ENCODE results near the gene TNIK.
A peak's percentile ranks its signal among the peaks of the same experiment; 100 is the strongest.

Gene TNIK

DNA sequence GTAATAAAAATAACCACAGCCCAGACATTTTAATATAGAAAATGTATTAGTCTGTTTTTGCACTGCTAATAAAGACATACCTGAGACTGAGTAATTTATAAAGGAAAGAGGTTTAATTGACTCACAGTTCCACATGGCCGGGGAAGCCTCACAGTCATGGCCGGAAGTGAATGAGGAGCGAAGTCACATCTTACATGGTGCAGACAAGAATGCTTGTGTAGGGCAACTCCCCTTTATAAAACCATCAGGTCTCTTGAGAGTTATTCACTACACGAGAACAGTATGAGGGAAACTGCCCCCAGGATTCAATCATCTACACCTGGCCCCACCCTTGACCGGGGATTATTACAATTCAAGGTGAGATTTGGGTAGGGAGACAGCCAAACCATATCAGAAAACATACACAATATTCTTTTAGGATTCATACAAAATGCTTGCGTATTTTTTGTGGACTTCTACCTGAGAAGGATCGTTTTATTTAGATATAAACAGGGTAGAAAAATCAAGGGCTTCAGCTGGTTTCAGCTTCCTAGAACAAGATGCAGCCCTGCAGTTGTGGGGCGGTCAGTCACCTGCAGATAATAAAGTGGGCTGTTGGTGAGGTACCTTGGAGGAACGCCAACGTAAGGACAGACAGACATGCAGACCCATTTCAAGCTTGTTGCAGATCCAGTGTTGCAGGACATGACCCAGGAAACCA is 101.9 kb downstream of the TNIK start:
- DNase-seq (ENCODE audit: low read depth) = no peak

DNA sequence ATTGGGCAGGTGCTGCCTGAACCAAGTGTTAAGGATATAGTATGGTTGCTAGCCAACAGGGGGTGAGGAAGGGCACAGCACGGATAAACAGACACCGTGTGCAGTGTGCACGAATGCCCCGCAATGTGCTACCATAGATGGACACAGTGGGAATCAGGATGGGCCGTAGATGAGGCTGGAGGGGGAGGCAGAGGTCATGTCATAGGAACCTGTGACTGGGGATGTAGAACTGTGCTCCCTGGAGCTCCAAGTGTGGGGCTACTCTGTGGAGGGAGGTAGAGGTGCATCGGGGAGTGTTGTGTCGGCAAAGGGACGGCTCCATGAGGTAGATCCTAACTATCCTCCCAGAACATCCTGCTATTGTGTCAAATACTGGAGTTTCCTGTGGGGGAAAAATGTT is 102.5 kb downstream of the TNIK start:
- DNase-seq (ENCODE audit: low read depth) = no peak

DNA sequence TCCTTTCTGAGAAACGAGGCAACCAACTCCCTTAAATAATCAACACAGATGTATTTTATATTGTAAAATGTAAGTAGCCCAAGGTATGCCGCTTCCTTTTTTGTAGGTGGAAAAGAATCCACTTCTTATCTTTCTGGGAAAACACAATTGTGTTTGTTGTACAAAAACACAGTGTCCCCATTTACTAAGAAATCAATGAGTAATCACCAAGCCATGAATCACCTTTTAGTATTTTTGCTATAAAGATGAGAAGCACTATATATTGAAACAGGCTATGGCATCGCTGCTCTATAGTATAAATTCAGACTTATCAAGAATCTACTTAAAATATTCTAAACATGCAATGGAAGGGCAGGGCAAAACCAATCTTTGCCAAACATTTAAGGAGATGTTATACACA is 104.0 kb downstream of the TNIK start:
- no peak for DNase-seq (ENCODE audit: low read depth)

DNA sequence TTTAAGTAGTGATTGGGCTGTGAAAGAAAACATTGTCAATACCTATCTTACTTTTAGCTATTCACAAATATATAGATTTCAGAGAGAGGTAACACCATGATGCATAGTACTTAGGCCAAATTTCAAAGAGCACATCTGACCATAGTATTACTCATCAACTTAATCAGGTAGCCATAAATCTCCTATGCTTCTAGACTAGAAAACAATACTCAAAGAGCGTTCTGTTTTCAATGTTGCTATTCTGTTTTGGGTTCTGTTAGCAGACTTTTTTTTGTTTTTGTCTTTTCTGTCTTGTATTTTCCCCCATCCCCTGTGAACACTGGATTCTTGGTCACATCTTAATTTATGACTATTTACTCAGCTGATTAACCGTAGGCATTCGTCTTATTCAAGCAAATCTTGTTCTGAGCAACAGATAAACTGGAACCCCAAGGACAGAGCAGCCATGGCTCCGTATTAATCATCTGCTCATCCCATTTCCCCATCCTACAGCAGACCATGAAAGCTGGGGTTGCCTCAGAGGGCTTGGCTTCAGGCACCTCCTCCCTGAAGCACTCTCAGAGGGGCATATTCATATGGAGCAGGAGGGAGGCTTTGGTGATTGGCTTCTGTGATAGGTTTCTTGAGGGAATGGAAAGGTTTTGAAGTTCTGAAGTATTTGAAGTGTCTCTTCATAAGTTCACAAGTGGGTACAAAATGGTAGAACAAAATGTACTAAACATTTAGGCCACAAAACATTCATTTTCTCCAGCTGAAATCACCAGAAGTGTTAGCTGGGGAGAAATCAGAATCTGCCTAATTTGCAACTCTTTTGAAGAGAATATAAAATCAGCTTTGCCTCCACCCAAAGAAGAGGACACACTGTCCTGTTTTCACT is 105.3 kb downstream of the TNIK start:
- no peak for DNase-seq (ENCODE audit: low read depth)

DNA sequence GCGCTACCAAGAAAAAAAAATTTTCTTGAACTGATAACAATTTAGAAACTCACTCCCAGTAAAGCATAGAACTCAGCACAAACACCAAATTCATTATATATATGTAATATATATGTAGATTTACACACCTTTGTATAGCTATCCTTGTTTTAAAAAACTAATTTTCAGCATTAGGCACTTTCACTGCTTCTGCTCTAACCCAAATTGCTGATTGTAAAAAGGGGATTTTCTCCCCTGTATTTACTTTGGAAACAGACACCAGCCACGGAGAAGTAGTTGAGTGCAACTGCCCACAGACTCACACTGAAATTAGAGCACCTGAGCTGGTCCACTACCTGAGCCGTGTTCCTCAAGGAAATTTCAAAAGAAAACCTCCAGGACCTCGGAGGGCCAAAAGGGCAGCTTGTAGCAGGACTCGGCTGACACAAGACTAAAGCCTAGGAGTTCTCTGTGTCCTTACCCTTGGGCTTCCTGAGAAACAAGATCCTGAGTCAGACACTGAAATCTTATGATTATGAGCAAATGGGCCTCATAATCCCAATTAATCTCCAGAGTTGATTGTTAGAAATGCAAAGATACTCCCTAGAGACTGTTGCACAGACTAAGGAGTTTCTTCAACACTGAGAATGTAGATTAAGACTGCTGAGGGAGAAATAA is 106.0 kb downstream of the TNIK start:
- no peak for DNase-seq (ENCODE audit: low read depth)

DNA sequence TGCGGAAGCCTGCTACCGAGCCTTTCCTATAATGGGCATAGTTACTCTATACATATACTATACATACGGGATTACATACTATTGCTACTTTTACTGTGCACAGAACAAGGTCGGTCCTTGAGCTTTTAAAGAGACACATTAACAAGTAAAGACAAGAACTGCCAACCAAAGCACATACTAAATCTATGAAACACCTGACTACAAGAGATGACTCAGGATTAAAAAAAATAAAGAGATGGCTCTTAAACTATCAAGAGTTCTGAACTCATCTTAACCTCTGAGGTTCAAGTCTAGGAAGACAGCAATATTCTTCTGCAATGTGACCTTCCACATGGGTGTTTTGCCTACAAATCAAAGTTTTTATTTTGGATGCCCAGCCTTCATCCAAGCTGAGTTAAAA is 106.8 kb downstream of the TNIK start:
- DNase-seq (ENCODE audit: low read depth) = no peak

DNA sequence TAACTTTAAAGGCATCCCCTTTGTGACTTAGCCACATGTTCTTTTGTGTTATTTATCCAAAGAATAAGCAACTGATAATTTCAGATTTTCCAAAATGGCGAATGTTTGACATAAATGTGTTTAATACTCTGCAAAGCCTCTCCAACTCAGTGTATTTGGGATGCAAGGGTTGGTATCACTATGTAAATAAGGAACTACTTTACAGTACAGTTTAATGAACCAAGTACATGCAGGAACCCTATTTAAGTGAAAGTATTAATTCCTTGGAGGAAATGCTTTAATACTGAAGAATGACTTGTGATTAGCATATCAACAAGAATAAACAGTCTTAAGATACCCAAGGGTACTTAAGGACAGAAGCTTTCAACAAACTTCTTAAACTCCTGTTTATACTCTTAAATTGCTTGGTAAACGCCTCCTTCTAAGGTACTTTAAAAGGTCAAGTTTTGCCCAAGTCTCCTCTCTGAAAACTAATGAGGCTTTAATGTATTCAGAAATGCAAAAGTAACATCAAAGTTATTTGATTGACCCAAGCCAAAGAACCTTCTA is 107.7 kb downstream of the TNIK start:
- DNase-seq (ENCODE audit: low read depth) = no peak

DNA sequence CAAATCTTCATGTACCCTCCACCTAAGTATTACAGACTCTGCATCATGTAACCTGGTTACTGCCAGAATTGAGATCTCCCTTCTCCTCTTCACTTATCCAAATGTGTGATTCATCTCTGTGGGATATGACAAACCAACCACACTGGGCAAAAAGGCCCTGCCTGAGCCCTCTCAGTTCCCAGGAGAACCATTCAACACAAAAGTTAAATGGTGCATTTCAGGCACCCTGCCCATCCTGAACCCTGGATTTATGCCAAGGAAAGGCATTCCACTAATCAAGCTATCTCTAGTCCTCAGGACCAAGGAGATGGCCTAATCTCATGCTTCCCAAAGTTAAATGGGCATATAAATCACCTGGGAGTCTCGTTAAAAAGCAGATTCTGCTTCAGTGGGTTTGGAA is 108.5 kb downstream of the TNIK start:
- DNase-seq (ENCODE audit: low read depth) = peak; percentile 94

DNA sequence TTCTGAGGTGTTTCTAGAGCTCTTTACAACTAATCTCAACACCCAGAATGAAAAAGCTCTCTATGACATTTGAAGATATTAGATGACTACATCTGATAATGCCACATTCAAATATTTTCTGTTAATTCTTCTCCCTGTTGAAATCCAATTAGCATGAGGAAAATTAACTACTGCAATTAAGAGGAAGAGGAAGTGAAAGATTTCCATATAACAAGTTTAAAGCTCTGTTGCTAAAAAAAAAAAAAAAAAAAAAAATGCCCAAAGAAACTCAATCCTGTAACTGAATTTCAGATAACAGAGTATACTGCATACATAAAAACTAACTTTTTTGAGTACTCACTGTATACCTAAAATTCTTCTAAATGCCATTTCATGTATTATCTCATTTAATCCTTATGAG is 109.8 kb downstream of the TNIK start:
- DNase-seq (ENCODE audit: low read depth) = no peak

DNA sequence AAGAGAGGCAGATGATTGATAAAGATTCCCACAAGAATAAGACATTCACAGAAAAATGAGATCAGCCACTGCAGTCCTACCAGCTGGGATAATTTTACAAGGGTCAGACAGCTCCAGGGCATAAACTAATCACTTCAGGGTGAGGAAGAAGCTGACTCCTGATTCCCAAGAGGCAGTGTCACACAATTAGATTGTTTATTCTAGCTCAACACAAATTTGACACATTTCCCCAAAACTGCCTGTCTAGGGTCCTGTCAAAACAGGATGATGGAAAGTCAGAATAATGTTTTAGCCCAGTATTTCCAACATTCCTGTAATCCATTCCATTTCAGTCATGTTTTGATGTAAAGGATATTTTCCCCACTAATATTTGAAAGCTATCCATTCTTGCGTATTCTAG is 110.8 kb downstream of the TNIK start:
- DNase-seq (ENCODE audit: low read depth) = no peak

DNA sequence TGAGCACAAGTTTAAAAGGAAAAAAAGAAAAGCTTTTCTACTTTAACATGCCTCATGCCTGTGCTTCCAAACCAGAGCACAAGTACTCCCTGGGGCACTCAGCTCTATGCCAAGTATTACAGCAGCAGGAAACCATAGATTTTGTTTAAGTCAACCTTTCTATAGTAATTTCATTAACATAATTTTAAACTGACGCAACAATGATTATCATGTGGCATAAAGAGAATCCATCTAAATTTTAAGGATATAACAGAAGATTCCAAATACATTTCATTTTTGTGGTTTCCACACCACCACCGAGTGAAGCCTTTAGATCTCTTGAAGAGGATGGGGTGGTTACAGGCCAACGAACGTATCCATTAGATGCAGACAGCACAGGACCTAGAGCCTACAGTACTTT is 112.1 kb downstream of the TNIK start:
- no peak for DNase-seq (ENCODE audit: low read depth)

DNA sequence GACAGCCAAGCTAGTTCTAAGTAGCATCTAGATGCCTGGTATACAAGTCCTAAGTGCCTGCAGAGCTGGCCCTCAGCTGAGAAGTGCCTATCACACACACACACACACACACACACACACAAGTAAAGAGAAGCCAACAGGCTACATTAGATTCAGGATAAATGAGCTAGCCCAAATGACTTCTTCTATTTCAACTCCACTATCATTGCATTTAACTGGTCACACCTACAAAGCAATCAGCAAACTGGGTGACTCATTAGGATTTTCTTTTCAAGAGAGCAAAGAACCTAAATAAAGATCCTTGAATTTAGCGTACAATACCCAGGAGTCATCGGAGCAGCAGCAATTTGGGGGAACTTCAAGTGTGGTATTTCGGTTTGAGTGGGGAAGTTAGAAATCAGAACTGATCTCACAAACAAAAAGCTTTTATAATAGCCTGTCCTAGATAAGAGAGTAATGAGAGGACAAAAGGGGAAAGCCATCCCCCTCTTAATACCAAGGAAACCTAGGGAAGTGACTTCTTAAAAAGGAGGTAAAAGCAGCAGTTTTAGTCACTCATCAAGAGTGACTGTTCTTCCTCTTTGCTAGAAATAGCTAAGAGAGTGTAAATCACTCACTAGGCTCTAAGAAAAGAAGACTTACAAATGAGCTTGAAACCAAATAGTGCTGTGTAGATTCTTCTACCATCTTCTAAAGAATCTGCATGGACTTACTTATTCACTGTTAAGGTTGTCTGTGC is 112.7 kb downstream of the TNIK start:
- no peak for DNase-seq (ENCODE audit: low read depth)

DNA sequence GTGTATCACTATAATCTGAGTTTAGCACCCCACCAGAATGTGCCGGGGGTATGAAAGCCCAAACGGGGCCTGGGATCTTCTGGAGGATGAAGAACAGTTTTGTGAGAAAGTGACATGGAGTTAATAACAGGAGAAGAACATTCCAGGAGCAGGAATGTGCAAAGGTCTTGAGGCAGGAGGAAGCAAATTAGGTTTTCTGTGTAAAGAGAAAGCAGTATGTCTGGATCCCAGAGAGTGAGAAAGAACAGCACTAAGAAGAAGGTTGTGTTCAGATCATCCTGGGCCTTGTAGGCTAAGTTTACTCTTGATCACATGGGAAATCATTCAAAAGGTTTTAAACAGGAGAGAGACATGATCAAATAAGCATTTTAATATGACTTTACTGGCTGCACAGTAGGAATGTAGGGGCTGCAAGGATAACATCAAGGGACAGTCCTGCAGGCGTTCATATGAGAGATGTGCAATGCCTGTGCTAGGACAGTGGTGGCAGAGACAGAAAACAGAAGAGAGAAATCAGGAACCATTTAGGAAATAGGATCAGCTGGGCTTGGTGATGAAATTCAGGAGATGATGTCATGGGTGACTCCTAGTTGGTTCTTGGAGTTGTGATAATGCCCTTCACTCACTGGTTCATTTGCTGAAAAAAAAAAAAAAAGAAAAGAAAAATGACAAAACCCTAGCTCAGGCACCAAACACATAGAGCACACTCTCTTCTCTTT is 113.5 kb downstream of the TNIK start:
- no peak for DNase-seq (ENCODE audit: low read depth)

DNA sequence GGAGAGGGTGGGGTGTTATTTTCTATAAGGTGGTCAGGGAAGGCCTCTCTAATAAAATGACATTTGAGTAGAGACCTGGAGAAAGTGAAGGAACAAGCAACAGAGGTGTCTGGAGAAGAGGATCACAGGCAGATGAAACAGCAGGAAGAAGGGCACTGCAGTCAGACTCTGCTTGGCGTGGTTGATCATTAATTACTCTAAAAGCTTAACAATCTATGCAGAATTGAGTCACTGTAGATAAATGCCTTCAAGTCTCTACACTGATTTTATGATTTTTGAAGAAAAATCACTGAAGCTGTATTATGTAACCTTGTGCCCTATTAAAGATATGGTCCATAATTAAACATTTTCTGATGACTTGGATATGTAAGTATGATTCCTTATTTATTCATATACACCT is 114.2 kb downstream of the TNIK start:
- no peak for DNase-seq (ENCODE audit: low read depth)

DNA sequence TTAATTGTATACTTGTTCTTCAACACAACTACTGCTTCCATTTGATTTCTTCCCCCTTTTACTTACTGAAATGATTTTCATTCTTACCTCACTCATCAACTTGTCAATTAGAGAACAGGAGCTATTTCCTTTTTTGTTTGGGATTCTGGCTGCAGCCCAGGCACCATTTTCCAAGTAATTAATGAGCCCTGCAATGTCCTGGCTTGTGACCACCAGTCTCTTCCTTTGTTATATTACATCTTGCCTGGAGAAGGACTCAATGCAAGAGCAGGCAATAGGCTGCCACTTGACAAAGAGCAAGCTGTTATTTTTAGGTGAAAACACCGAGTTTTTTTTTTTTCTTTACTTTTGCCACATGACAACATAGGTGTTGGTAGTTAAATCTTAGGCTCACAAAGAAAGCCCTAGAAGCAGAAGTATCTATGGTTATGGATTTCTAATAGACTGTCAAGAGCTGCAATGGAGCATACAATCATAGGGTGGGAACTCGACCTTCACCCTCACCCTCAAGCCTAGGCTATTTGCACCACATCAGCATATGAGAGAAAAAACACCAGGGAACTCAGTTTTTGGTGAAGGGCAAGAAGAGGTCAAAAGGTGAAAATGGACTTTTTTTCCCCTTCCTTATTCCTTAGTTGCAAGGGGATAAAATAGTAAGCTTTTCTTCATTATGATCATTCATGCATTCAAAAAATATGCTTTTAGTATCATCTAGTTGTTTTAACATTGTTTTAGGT is 114.9 kb downstream of the TNIK start:
- no peak for DNase-seq (ENCODE audit: low read depth)

DNA sequence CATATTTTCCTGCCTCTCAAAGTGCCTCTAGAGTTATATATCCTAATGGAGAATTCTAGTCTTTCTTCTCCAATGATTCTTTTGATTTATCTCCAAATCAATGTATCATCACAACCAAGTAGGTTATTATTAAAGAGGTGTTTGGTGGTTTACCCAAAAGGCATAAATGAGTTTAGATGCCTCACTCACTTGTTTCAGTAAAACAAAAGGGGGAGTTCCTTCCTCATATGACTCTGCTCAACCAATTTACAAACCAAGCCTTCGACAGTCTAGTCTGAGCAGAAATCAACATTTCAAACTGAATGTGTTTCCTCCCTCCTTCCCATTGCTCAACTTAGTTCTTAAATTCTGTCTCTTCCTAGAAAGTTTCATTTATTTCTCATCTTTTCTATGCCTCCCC is 116.5 kb downstream of the TNIK start:
- DNase-seq (ENCODE audit: low read depth) = no peak

DNA sequence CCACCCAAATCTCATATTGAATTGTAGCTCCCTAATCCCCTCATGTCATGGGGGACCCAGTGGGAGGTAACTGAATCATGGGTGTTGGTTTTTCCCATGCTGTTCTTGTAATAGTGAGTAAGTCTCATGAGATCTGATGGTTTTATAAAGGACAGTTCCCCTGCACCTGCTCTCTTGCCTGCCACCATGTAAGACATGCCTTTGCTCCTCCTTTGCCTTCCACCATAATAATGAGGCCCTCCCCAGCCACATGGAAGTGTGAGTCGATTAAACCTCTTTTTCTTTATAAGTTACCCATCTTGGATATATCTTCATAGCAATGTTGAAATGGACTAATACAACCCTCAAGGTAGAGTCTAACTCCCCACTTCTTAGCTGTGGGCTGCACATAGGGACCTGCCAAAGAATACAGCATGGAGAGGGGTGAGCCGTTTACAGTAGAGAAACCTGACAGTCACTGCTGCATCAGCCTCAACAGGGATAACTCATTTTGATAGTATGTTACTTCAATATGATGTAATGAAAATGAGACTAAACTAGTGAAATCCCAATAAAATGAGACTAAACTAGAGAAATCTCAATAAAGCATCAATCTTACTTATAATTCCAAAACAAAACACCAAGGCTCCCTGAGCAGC is 117.3 kb downstream of the TNIK start:
- no peak for DNase-seq (ENCODE audit: low read depth)

DNA sequence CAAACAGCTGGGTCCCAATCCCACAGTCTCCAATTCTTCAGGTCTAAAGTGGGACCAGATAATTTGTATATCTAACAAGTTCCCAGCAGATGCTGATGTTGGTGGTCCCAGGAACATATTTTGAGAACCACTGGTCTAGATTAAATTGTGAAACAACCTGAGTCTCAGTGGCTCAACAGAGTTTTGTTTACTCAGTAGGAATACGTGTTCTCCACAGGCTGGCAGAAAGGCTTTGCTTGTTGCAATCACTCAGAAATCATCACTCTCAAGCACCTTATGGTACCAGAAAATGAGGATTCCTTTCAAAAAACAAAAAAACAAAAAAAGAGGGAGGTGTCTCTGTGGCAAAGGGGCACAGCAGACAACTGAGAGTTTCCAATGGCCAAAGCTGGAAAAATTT is 118.0 kb downstream of the TNIK start:
- no peak for DNase-seq (ENCODE audit: low read depth)

DNA sequence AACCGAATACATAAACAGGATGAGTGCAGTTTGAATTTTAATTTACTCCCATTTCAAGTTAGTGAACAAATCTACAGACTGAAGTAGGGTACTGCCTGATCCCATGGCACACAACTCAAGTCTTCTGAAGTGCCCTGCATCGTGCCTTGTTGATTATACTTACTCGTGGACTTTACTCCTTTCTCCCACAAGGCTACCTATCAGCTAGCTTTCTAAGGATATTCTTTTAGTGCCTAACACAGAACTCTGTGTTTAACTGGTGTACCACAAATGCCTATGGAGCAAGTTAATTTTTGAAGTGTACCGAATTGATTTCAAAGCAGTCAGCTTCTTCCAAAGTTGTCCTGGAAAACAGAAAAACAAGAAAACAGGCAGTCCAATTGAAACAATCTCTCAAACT is 119.8 kb downstream of the TNIK start:
- no peak for DNase-seq (ENCODE audit: low read depth)

DNA sequence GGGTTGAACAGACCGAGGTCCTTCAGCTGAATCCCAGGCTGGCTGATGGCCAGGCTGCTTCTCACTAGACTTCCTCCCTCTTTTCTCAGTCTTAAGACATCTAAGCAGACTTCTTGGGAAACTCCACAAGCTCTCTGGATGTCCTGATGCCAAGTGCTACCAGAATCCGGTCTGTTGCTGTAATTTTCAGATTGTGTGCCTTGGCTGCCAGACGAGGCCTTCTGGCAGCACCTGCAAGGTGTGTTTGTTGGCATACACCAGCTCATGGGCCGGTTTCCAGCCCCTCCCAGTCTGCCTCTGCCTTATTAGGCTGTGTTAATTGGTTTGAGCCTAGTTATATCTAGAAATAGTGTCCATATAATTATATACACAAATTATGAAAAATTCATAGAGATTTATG is 120.6 kb downstream of the TNIK start:
- DNase-seq (ENCODE audit: low read depth) = no peak

Data from stromal cell of bone marrow (primary cell).